NB4 (cell line): ENCODE data around the gene BRINP1.
A peak's percentile ranks its signal among the peaks of the same experiment; 100 is the strongest.

ENCODE experiments used
- DNase-seq: peaks from one replicate; pipeline ENCODE4 v3.0.0; 2010; ENCODE audit warnings: low read depth
- H3K4me3 ChIP-seq: one replicate; pipeline ENCODE4 v1.5.1; 2011; ENCODE audit warnings: mild to moderate bottlenecking, low read depth, low read length, moderate library complexity
- MYC ChIP-seq: IDR thresholded peaks from 2 replicates; pipeline ENCODE4 v1.6.1; 2011; ENCODE audit warnings: low read depth, low read length
- POLR2A ChIP-seq: IDR thresholded peaks from 2 replicates; pipeline ENCODE4 v1.6.1; 2011; ENCODE audit warnings: mild to moderate bottlenecking; ENCODE audit not compliant: insufficient read length; ENCODE audit errors: extremely low read depth
- TF ChIP-seq, protein P1 (sequence below): IDR thresholded peaks from 2 replicates; pipeline ENCODE4 v1.6.1; 2011; ENCODE audit warnings: low read depth, low read length
- TF ChIP-seq, protein P2 (sequence below): IDR thresholded peaks from one replicate; pipeline ENCODE4 v1.5.1; 2012; ENCODE audit warnings: low read depth, low read length

BRINP1 gene

DNA sequence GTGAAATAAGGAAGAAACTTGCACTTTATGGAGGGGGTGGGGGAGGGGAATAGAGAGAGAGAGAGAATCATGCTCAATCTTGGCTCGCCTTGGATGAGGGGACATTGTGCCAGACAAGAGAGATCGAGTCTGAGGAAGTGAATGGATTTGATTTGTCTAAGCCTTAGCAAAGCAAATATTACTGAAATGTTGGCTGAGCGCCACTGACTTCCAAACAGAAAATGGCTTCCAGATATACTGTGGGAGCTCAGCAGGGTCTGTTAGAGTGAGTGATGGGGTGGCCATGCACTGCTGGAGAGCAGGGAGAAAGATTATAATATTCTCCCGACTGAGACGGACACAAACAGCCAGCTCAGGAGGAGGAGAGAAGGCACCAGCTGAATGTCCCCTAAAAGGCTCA, 34.5 kb downstream of the BRINP1 start:
- no peak overlapping the region for H3K4me3 ChIP-seq
- TF ChIP-seq MYC (no peak), POLR2A (no peak)
- TF ChIP-seq, protein P1, sequence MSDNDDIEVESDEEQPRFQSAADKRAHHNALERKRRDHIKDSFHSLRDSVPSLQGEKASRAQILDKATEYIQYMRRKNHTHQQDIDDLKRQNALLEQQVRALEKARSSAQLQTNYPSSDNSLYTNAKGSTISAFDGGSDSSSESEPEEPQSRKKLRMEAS, result no peak
- TF ChIP-seq, protein P2, sequence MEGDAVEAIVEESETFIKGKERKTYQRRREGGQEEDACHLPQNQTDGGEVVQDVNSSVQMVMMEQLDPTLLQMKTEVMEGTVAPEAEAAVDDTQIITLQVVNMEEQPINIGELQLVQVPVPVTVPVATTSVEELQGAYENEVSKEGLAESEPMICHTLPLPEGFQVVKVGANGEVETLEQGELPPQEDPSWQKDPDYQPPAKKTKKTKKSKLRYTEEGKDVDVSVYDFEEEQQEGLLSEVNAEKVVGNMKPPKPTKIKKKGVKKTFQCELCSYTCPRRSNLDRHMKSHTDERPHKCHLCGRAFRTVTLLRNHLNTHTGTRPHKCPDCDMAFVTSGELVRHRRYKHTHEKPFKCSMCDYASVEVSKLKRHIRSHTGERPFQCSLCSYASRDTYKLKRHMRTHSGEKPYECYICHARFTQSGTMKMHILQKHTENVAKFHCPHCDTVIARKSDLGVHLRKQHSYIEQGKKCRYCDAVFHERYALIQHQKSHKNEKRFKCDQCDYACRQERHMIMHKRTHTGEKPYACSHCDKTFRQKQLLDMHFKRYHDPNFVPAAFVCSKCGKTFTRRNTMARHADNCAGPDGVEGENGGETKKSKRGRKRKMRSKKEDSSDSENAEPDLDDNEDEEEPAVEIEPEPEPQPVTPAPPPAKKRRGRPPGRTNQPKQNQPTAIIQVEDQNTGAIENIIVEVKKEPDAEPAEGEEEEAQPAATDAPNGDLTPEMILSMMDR, result no peak
- no peak for DNase-seq

DNA sequence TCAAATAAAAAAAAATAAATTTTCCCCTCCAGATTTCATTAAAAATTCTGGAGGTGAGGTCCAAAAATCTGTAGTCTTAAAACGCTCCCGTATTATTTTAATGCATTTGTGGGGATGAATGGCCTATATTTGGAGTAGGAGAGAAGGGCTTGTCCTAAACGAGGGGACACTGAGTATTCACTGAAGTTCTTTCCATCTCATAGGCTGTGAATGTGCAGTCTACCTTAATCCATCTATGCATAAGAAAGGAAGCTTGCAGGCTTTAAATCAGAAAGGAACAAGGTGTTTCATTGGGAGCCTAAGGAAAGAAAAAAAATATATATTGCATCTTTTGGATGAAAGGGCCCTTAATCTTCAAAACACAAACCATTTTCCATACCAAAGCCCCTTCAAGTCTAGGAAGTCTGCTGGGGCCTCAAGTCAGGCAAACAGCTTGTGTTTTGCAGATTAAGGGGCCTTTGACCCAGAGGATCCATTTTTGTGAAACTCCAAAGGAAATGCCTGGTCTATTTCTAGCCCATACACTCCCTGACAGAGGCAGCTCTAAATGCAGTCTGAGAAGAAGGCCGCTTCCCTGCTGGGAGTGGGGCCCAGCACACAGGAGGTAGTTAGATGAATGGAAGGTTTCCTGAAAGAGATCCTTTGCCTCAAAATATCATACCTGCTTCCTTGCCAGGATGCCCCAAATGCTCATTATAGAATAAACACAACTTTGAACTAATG, 35.6 kb downstream of the BRINP1 start:
- TF ChIP-seq POLR2A (no peak), MYC (no peak)
- TF ChIP-seq, protein P2, result no peak
- TF ChIP-seq, protein P1, result no peak
- H3K4me3 ChIP-seq, result no peak overlapping the region

DNA sequence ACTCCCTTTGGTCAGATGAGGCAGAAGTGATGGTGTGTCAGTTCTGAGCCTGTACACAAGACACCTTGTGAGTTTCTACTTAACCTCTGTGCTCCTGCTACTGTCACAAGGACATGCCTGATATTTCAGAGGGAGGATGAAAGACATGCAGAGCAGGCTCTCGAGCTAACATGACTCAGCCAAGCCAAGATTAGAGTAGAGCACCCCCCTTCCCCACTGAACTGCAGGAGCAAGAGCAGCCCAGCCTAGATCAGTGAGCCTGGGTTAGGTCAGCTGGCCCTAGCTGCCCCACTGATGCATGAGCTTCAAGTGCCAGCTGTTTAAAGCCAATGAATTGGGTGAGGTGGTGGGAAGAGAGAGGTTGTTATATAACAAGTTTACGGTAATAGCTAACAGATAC, 36.7 kb downstream of the BRINP1 start:
- TF ChIP-seq MYC, result no peak
- TF ChIP-seq, protein P2, result no peak
- TF ChIP-seq POLR2A, result no peak
- TF ChIP-seq, protein P1, result no peak
- no peak for DNase-seq
- H3K4me3 ChIP-seq, result no peak overlapping the region

More for the DNA sequence above, 35.6 kb downstream of the BRINP1 start:
- DNase-seq, result no peak

DNA sequence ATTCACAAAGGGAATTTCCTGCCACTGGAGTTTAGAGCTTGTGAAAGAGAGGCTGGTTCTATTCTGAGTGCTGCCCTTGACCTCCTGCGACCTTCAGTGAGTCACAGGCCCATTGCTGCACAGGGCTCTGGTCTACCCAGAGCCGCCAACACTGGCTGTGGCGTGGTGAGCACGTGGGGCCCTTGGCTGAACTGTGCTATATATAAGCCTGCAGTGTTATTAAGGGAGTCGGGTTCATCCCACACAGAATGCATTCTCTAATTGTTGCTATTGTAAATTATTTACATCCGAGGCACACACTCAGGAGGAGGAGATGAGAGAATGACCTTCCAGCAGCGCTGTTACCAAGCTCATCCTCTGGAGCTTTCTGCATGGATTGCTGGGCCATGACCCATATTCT, 47.1 kb downstream of the BRINP1 start:
- DNase-seq, result peak; percentile 27
- no peak overlapping the region for H3K4me3 ChIP-seq
- TF ChIP-seq POLR2A (no peak), MYC (no peak)
- TF ChIP-seq, protein P2, result no peak
- TF ChIP-seq, protein P1, result no peak

DNA sequence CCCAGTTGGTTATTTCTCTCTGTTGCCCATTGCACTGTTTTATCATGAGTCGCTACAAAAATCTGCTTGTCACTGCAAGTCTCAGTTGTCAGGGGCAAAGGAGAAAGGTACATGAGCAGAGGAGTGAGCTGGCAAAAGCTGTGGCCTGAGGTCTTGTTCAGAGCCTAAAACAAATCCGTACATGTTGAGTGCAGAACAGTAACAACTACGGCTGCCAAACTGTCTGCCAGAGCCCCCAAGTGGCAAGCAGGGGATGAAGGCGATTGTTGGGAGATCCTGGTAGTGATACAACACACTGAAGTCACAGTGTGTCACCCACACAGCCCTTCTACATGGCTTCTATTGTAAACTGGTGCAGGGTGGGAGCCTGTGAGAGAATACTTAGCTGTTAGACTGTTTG, 50.9 kb downstream of the BRINP1 start:
- no peak for TF ChIP-seq MYC
- TF ChIP-seq, protein P1, result no peak
- TF ChIP-seq, protein P2, result no peak
- no peak for DNase-seq
- H3K4me3 ChIP-seq, result no peak overlapping the region

DNA sequence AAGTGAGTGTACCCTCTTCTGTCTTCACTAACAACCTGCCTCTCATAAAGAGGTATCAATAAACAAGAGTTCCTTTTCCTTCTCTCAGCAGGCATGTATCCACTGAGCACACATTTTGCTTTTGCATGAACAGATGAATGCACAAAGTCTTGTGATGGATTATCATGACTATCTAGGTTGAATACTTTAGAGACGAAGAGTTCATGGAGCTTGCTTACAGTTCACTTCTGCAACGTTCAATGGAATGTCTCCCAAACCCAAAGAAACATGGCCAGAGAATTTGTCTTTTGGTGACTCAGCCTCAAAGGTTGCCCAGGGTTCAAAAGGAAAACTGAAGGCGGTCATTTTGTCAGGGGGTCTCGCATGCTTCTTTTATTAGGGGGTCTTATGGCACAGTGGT, 55.4 kb downstream of the BRINP1 start:
- no peak overlapping the region for H3K4me3 ChIP-seq
- no peak for DNase-seq
- TF ChIP-seq, protein P2, result no peak
- TF ChIP-seq POLR2A, result no peak
- TF ChIP-seq, protein P1, result no peak
- TF ChIP-seq MYC, result no peak
